Measurements from ENCODE around the gene CDK5R1.

Gene CDK5R1

DNA sequence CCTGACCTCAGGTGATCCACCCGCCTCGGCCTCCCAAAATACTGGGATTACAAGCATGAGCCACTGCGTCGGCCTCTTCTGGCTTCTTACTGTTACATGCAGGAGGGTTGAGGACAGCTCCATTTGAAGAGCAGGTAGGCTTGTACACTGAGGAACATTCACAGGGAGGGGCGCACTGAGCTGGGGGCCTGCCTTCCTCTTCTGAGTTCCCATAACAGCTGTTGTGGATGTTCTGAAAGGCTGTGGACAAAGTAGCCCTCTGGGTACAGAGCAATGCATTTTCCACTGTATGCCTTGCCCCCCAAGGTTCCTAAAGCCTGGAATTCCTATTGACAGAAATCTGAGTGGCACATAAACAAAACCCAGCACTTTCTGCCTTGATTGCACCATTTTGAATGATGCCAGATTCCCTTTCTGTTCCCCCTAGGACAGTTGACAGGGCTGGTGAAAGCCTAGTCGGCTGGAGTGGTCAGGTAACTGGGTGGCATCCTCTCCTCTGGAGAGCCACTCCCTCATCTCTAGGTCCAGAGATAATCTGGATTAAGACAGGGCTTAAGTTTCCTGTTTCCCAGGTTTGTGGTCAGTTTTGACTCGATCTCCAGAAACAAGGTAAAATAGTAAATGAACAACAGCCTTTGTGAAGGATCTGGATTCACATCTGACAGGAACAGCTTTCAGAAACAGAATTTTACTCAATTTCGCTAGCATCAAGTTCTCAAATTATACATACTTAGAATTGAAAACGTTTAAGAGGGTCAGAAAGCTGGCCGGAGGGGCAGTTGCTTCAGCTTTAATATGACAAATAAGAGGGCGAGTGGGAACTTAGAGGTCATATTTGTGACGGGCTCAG is 1.3 kb upstream of the CDK5R1 start:
- Histone ChIP-seq H3K4me3 (ENCODE audit: low read depth, low read length) (peak overlapping the region; percentile 58), H3K9me3 (ENCODE audit: control insufficient read depth, insufficient read depth, low read depth, low read length) (no peaks in the 10 kb centered on the region), H3K27ac (ENCODE audit: low read depth, low read length) (no peak overlapping the region), H3K9ac (ENCODE audit: low read length) (peak overlapping the region; percentile 81), H3K4me1 (ENCODE audit: control insufficient read depth, insufficient read depth, low read length) (peaks cover 55% of the 10 kb centered on the region), H3K27me3 (ENCODE audit: control insufficient read depth, insufficient read depth, low read length) (no peaks in the 10 kb centered on the region), H3K36me3 (ENCODE audit: control insufficient read depth, insufficient read depth, low read length) (peaks cover 41% of the 10 kb centered on the region)

DNA sequence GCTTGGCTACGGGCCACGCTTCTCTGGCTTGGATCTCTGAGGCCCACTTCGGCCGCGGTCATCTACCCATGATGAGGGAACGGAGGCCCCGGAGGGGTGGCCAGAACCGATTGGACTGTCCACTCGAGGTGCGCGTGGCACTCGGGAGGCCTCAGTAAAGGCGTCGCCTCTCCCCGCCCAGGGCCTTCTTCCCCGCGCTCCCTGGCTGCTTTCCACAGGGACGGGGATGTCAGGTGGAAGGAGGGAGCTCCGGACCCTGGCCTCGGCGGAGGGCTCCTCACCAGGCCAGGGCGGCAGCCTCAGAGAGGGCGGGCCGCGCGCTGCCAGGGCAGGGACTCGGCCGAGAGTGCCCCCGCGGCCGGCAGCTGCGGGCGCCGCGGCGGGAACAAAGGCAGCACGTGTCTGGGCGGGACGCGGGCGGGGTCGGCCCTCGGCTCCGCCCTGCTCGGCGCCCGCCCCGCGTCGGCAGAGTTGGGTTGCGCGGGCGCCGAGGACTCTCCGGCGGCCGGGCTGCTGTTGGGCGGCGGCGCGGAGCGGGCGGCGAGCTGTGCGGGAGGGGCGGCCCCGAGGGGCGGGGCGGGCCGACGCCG is 587 bp upstream of the CDK5R1 start:
- Histone ChIP-seq H3K4me3 (ENCODE audit: low read depth, low read length) (peak overlapping the region; percentile 66), H3K9ac (ENCODE audit: low read length) (peak overlapping the region; percentile 81), H3K4me1 (ENCODE audit: control insufficient read depth, insufficient read depth, low read length) (peaks cover 56% of the 10 kb centered on the region), H3K27ac (ENCODE audit: low read depth, low read length) (0 out of 2 replicates have a peak overlapping the region, but pooled peaks have one; percentile 55), H3K9me3 (ENCODE audit: control insufficient read depth, insufficient read depth, low read depth, low read length) (no peaks in the 10 kb centered on the region), H3K27me3 (ENCODE audit: control insufficient read depth, insufficient read depth, low read length) (no peaks in the 10 kb centered on the region), H3K36me3 (ENCODE audit: control insufficient read depth, insufficient read depth, low read length) (peaks cover 38% of the 10 kb centered on the region)

DNA sequence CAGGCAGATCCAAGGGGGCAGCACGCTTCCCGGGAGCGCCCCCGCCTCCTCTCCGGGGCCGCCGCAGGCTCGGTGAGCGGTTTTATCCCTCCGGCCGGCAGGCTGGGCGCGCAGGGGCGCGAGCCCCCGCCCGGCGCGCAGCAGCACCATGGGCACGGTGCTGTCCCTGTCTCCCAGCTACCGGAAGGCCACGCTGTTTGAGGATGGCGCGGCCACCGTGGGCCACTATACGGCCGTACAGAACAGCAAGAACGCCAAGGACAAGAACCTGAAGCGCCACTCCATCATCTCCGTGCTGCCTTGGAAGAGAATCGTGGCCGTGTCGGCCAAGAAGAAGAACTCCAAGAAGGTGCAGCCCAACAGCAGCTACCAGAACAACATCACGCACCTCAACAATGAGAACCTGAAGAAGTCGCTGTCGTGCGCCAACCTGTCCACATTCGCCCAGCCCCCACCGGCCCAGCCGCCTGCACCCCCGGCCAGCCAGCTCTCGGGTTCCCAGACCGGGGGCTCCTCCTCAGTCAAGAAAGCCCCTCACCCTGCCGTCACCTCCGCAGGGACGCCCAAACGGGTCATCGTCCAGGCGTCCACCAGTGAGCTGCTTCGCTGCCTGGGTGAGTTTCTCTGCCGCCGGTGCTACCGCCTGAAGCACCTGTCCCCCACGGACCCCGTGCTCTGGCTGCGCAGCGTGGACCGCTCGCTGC is 832 bp downstream of the CDK5R1 start:
- H3K4me3 ChIP-seq (ENCODE audit: low read depth, low read length), result peak overlapping the region; percentile 82
- peaks cover 26% of the 10 kb centered on the region for H3K36me3 ChIP-seq (ENCODE audit: control insufficient read depth, insufficient read depth, low read length)
- peak overlapping the region; percentile 63 for H3K9ac ChIP-seq (ENCODE audit: low read length)
- H3K4me1 ChIP-seq (ENCODE audit: control insufficient read depth, insufficient read depth, low read length), result peaks cover 63% of the 10 kb centered on the region
- H3K27ac ChIP-seq (ENCODE audit: low read depth, low read length), result no peak overlapping the region
- no peaks in the 10 kb centered on the region for H3K9me3 ChIP-seq (ENCODE audit: control insufficient read depth, insufficient read depth, low read depth, low read length)
- no peaks in the 10 kb centered on the region for H3K27me3 ChIP-seq (ENCODE audit: control insufficient read depth, insufficient read depth, low read length)

DNA sequence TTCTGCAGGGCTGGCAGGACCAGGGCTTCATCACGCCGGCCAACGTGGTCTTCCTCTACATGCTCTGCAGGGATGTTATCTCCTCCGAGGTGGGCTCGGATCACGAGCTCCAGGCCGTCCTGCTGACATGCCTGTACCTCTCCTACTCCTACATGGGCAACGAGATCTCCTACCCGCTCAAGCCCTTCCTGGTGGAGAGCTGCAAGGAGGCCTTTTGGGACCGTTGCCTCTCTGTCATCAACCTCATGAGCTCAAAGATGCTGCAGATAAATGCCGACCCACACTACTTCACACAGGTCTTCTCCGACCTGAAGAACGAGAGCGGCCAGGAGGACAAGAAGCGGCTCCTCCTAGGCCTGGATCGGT is 1.4 kb downstream of the CDK5R1 start:
- H3K9ac ChIP-seq (ENCODE audit: low read length), result no peak overlapping the region
- peaks cover 58% of the 10 kb centered on the region for H3K4me1 ChIP-seq (ENCODE audit: control insufficient read depth, insufficient read depth, low read length)
- H3K9me3 ChIP-seq (ENCODE audit: control insufficient read depth, insufficient read depth, low read depth, low read length), result no peaks in the 10 kb centered on the region
- H3K4me3 ChIP-seq (ENCODE audit: low read depth, low read length), result peak overlapping the region; percentile 82
- H3K27ac ChIP-seq (ENCODE audit: low read depth, low read length), result no peak overlapping the region
- H3K36me3 ChIP-seq (ENCODE audit: control insufficient read depth, insufficient read depth, low read length), result peaks cover 22% of the 10 kb centered on the region
- no peaks in the 10 kb centered on the region for H3K27me3 ChIP-seq (ENCODE audit: control insufficient read depth, insufficient read depth, low read length)

DNA sequence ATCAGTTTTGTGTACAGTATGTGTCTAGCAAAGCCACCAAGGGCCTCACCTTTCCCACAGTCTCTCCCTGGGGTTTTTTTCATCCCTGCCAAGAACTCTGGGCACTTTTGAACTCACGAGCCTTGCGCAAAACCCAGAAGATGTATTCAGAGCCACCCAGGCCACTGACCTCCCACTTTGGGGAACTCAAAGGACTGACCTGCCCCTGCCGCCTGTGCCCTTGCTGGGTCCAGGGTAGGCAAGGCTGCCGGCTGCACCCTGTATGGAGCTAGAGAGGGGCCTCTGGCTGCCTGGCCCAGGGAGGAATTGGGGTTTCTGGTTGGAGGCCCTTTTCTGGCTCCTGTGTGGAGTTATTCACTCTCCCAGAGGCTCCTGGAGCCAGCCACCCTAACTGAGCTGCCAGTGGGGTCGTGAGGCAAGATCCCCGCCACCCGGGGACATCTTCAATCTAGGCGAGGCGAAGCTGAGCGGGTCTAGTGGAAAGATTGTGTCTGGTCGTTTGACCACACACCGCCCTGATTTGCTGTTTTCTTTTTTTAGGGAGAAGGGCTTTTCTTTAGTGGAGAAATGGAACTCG is 1.9 kb downstream of the CDK5R1 start:
- Histone ChIP-seq H3K4me1 (ENCODE audit: control insufficient read depth, insufficient read depth, low read length) (peaks cover 53% of the 10 kb centered on the region), H3K4me3 (ENCODE audit: low read depth, low read length) (no peak overlapping the region; the same call in 1 of the 2 replicates)

DNA sequence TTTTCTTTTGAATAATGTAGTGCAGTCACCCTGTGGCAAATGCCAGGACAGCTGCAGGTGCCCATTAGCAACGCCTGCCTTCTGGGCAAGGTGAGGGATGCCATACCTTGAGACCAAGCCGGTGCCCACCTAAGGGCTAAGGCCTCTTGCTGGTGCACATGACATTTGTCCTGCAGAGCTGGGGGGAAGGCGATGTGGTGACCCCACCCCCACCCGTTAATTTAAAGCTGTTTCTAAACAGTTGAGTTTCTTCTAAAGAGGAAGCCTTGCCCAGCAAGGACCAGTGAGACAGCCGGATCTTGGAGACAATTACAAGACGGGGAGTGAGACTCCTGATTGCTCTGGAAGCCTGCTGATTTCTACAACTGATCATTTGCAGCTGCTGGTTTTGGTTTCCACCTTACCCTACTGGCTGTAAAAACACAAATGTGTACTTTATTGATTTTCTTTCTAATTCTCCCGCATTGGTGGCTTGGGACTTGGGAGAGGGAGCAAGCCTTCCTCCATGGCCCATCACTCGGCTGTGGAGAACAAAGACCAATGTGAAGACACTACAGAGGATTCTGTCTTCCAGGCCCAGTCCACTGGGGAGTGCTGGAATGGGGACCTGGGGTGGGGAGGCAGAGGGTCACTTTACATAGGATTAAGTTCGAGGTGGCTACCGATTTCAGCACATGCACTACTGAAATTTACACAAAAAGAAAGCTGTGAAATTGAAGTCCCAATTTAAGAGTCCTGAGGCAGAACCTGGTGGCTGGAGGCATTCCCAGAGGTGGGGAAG is 2.7 kb downstream of the CDK5R1 start:
- no peaks in the 10 kb centered on the region for H3K9me3 ChIP-seq (ENCODE audit: control insufficient read depth, insufficient read depth, low read depth, low read length)
- H3K9ac ChIP-seq (ENCODE audit: low read length), result no peak overlapping the region
- peaks cover 22% of the 10 kb centered on the region for H3K36me3 ChIP-seq (ENCODE audit: control insufficient read depth, insufficient read depth, low read length)
- peaks cover 46% of the 10 kb centered on the region for H3K4me1 ChIP-seq (ENCODE audit: control insufficient read depth, insufficient read depth, low read length)
- H3K27ac ChIP-seq (ENCODE audit: low read depth, low read length), result no peak overlapping the region
- H3K27me3 ChIP-seq (ENCODE audit: control insufficient read depth, insufficient read depth, low read length), result no peaks in the 10 kb centered on the region
- H3K4me3 ChIP-seq (ENCODE audit: low read depth, low read length), result no peak overlapping the region

More for the DNA sequence above, 1.9 kb downstream of the CDK5R1 start:
- H3K36me3 ChIP-seq (ENCODE audit: control insufficient read depth, insufficient read depth, low read length), result peaks cover 22% of the 10 kb centered on the region
- H3K9ac ChIP-seq (ENCODE audit: low read length), result no peak overlapping the region
- H3K27me3 ChIP-seq (ENCODE audit: control insufficient read depth, insufficient read depth, low read length), result no peaks in the 10 kb centered on the region
- no peaks in the 10 kb centered on the region for H3K9me3 ChIP-seq (ENCODE audit: control insufficient read depth, insufficient read depth, low read depth, low read length)
- no peak overlapping the region for H3K27ac ChIP-seq (ENCODE audit: low read depth, low read length)

- peaks cover 46% of the 10 kb centered on the region for H3K4me1 ChIP-seq (ENCODE audit: control insufficient read depth, insufficient read depth, low read length)
- H3K27ac ChIP-seq (ENCODE audit: low read depth, low read length), result no peak overlapping the region
- peaks cover 22% of the 10 kb centered on the region for H3K36me3 ChIP-seq (ENCODE audit: control insufficient read depth, insufficient read depth, low read length)
- no peak overlapping the region for H3K4me3 ChIP-seq (ENCODE audit: low read depth, low read length)
- H3K27me3 ChIP-seq (ENCODE audit: control insufficient read depth, insufficient read depth, low read length), result no peaks in the 10 kb centered on the region
- H3K9me3 ChIP-seq (ENCODE audit: control insufficient read depth, insufficient read depth, low read depth, low read length), result no peaks in the 10 kb centered on the region
- no peak overlapping the region for H3K9ac ChIP-seq (ENCODE audit: low read length)
Observed at GRCh38 chr17:32490101-32490482, 3.3 kb downstream of the CDK5R1 start.

- Histone ChIP-seq H3K27me3 (ENCODE audit: control insufficient read depth, insufficient read depth, low read length) (no peaks in the 10 kb centered on the region), H3K9me3 (ENCODE audit: control insufficient read depth, insufficient read depth, low read depth, low read length) (no peaks in the 10 kb centered on the region), H3K27ac (ENCODE audit: low read depth, low read length) (no peak overlapping the region), H3K36me3 (ENCODE audit: control insufficient read depth, insufficient read depth, low read length) (peaks cover 22% of the 10 kb centered on the region), H3K4me3 (ENCODE audit: low read depth, low read length) (no peak overlapping the region), H3K9ac (ENCODE audit: low read length) (no peak overlapping the region), H3K4me1 (ENCODE audit: control insufficient read depth, insufficient read depth, low read length) (peaks cover 38% of the 10 kb centered on the region)
Observed at GRCh38 chr17:32491371-32492263, 4.8 kb downstream of the CDK5R1 start.

DNA sequence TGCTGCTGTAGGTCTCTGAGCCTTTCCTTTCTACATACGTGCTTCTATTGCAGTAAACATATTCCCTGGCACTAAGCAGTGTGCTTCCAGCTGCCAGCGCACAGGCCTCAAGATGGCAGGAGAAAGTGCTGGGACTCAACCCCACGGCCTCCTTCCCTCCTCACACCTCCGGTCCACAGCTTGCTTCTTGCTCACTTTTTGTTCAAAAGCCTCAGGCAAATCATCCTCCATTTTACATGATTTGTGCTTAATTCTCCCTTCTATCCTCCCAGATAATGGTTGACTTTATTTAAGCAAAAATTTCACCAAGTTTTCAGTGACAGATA is 5.4 kb downstream of the CDK5R1 start:
- Histone ChIP-seq H3K9ac (ENCODE audit: low read length) (no peak overlapping the region), H3K27me3 (ENCODE audit: control insufficient read depth, insufficient read depth, low read length) (no peaks in the 10 kb centered on the region), H3K4me3 (ENCODE audit: low read depth, low read length) (no peak overlapping the region), H3K27ac (ENCODE audit: low read depth, low read length) (no peak overlapping the region), H3K9me3 (ENCODE audit: control insufficient read depth, insufficient read depth, low read depth, low read length) (no peaks in the 10 kb centered on the region), H3K4me1 (ENCODE audit: control insufficient read depth, insufficient read depth, low read length) (peaks cover 38% of the 10 kb centered on the region), H3K36me3 (ENCODE audit: control insufficient read depth, insufficient read depth, low read length) (peaks cover 22% of the 10 kb centered on the region)
